Erythroblast (primary cell): ENCODE data around the gene S100A7A.

Experiments
- GATA1 ChIP-seq: IDR thresholded peaks from 2 replicates; pipeline ENCODE4 v1.6.1; 2011; ENCODE audit warnings: low read depth, mild to moderate bottlenecking, control low read depth, low read length, moderate library complexity
- POLR2A ChIP-seq: IDR thresholded peaks from 2 replicates; pipeline ENCODE4 v1.6.1; 2011; ENCODE audit warnings: mild to moderate bottlenecking, low read length

- TF ChIP-seq POLR2A: no peak
- no peak for TF ChIP-seq GATA1
Measured at GRCh38 chr1:153375511-153375910, 40.8 kb upstream of the S100A7A start, which contains the start of gene S100A12.
